NOMO-1 treated with DMSO at 0.1 percent for 48 hours (cell line): ENCODE measurements around the gene DLG5.

Experiments
- DNase-seq: peaks from one replicate; lab custom pipeline; 2025; ENCODE audit not compliant: unreplicated experiment; lab: John Stamatoyannopoulos, UW

Gene DLG5

GRCh38 chr10:77872151-77872946 is 54.2 kb downstream of the DLG5 start:
- DNase-seq, result no peak

- no peak for DNase-seq
Measured at GRCh38 chr10:77869626-77870420, 56.7 kb downstream of the DLG5 start.

- DNase-seq, result no peak
Measured at GRCh38 chr10:77868523-77868922, 58.0 kb downstream of the DLG5 start.

- DNase-seq, result no peak
Measured at GRCh38 chr10:77867124-77867719, 59.3 kb downstream of the DLG5 start.

GRCh38 chr10:77866598-77866997 is 60.0 kb downstream of the DLG5 start:
- no peak for DNase-seq

GRCh38 chr10:77865580-77866324 is 60.8 kb downstream of the DLG5 start:
- no peak for DNase-seq

GRCh38 chr10:77864151-77864851 is 62.3 kb downstream of the DLG5 start:
- DNase-seq, result no peak

- DNase-seq, result no peak
Measured at GRCh38 chr10:77863446-77863845, 63.1 kb downstream of the DLG5 start.

- no peak for DNase-seq
Measured at GRCh38 chr10:77862595-77862994, 64.0 kb downstream of the DLG5 start.

- DNase-seq, result no peak
Measured at GRCh38 chr10:77861366-77861765, 65.2 kb downstream of the DLG5 start.

GRCh38 chr10:77859865-77860282 is 66.7 kb downstream of the DLG5 start:
- DNase-seq, result no peak

GRCh38 chr10:77859200-77859864 is 67.2 kb downstream of the DLG5 start:
- DNase-seq, result no peak

GRCh38 chr10:77857272-77857671 is 69.3 kb downstream of the DLG5 start:
- no peak for DNase-seq

GRCh38 chr10:77856566-77856965 is 70.0 kb downstream of the DLG5 start:
- DNase-seq, result no peak

- no peak for DNase-seq
Measured at GRCh38 chr10:77855404-77856155, 71.0 kb downstream of the DLG5 start.

GRCh38 chr10:77854115-77854514 is 72.4 kb downstream of the DLG5 start:
- no peak for DNase-seq

GRCh38 chr10:77853256-77853655 is 73.3 kb downstream of the DLG5 start:
- DNase-seq, result no peak

- no peak for DNase-seq
Measured at GRCh38 chr10:77850620-77851231, 75.8 kb downstream of the DLG5 start.
